GM19239 (cell line): ENCODE measurements around the gene TNIK.
"Not testable (repeated sequence)": the region's sequence is repeated elsewhere in the genome, so short reads cannot be mapped to it uniquely, and the experiment has no call there.

Experiments used
- DNase-seq: peaks from one replicate; pipeline ENCODE4 v3.0.0; 2011; ENCODE audit warnings: low spot score; ENCODE audit not compliant: insufficient read length
- FAIRE-seq: peaks from 2 replicates; lab custom pipeline; 2011; peaks lifted over from hg19 to GRCh38; lab: Jason Lieb, UNC

The TNIK gene

GRCh38 chr3:171374661-171375285 is 85.4 kb downstream of the TNIK start:
- no peak for FAIRE-seq
- no peak for DNase-seq

- FAIRE-seq (no peak), DNase-seq (no peak)
Observed at GRCh38 chr3:171374260-171374659, 85.9 kb downstream of the TNIK start.

- FAIRE-seq: no peak
- no peak for DNase-seq
Observed at GRCh38 chr3:171373711-171374110, 86.5 kb downstream of the TNIK start.

GRCh38 chr3:171372694-171373093 is 87.5 kb downstream of the TNIK start:
- no peak for DNase-seq
- FAIRE-seq: no peak

GRCh38 chr3:171371354-171371753 is 88.9 kb downstream of the TNIK start:
- DNase-seq (no peak), FAIRE-seq (no peak)

GRCh38 chr3:171369156-171369555 is 91.0 kb downstream of the TNIK start:
- no peak for DNase-seq
- FAIRE-seq: no peak

GRCh38 chr3:171366738-171367137 is 93.5 kb downstream of the TNIK start:
- FAIRE-seq, DNase-seq: not testable (repeated sequence)

- no peak for DNase-seq
- FAIRE-seq: no peak
Observed at GRCh38 chr3:171366043-171366442, 94.2 kb downstream of the TNIK start.

- FAIRE-seq (no peak), DNase-seq (no peak)
Observed at GRCh38 chr3:171365489-171365888, 94.7 kb downstream of the TNIK start.

GRCh38 chr3:171364500-171364899 is 95.7 kb downstream of the TNIK start:
- no peak for FAIRE-seq
- DNase-seq: no peak

- no peak for FAIRE-seq
- no peak for DNase-seq
Observed at GRCh38 chr3:171363202-171363601, 97.0 kb downstream of the TNIK start.

GRCh38 chr3:171362575-171362974 is 97.6 kb downstream of the TNIK start:
- DNase-seq (no peak), FAIRE-seq (no peak)

- no peak for DNase-seq
- FAIRE-seq: peak; percentile 49
Observed at GRCh38 chr3:171358881-171359198, 101.4 kb downstream of the TNIK start.

GRCh38 chr3:171358181-171358880 is 101.9 kb downstream of the TNIK start:
- FAIRE-seq: no peak
- no peak for DNase-seq

GRCh38 chr3:171357721-171358120 is 102.5 kb downstream of the TNIK start:
- DNase-seq (no peak), FAIRE-seq (no peak)

GRCh38 chr3:171356251-171356650 is 104.0 kb downstream of the TNIK start:
- FAIRE-seq: no peak

GRCh38 chr3:171354706-171355582 is 105.3 kb downstream of the TNIK start:
- DNase-seq (no peak), FAIRE-seq (peak; percentile 76)

More at GRCh38 chr3:171356251-171356650, 104.0 kb downstream of the TNIK start:
- DNase-seq: no peak

GRCh38 chr3:171354049-171354705 is 106.0 kb downstream of the TNIK start:
- no peak for DNase-seq
- no peak for FAIRE-seq

GRCh38 chr3:171353423-171353822 is 106.8 kb downstream of the TNIK start:
- DNase-seq: no peak
- FAIRE-seq: peak; percentile 18

- FAIRE-seq (peak; percentile 21), DNase-seq (no peak)
Observed at GRCh38 chr3:171352387-171352935, 107.7 kb downstream of the TNIK start.
